SK-N-MC (cell line): ENCODE measurements around the gene RTN4.

Experiments
- DNase-seq: peaks from one replicate; pipeline ENCODE4 v3.0.0-alpha.2; 2011; ENCODE audit warnings: low read depth, low spot score
- H3K27ac ChIP-seq: fragments of 200-600 bp; sonication (generic); 2 replicates; pipeline ENCODE4 v1.5.1; 2016; ENCODE audit warnings: mixed run types
- H3K36me3 ChIP-seq: fragments of 200-600 bp; sonication (generic); 2 replicates; pipeline ENCODE4 v1.6.1; 2017; ENCODE audit warnings: antibody characterized with exemption, low read length, mixed read lengths; ENCODE audit not compliant: insufficient read depth
- H3K4me3 ChIP-seq: fragments of 200-600 bp; sonication (generic); 2 replicates; pipeline ENCODE4 v1.5.1; 2016
- H3K9ac ChIP-seq: fragments of 200-600 bp; sonication (generic); 2 replicates; pipeline ENCODE4 v1.8.0; 2017; ENCODE audit warnings: mixed run types, mixed read lengths; ENCODE audit not compliant: insufficient read length
- H3K9me3 ChIP-seq: fragments of 200-600 bp; sonication (generic); 2 replicates; pipeline ENCODE4 v1.6.1; 2017; ENCODE audit warnings: low read depth, mild to moderate bottlenecking, antibody characterized with exemption, low read length, moderate library complexity, mixed read lengths
- EZH2 ChIP-seq: fragments of 200-600 bp; sonication (generic); IDR thresholded peaks from one replicate; pipeline ENCODE4 v1.6.1; 2017; ENCODE audit warnings: antibody characterized with exemption
- FOXP2 ChIP-seq: optimal IDR thresholded peaks from 2 replicates; pipeline ENCODE3; 2011; ENCODE audit warnings: mild to moderate bottlenecking, moderate library complexity; ENCODE audit not compliant: insufficient read depth; ENCODE audit errors: extremely low read length, control extremely low read depth
- POLR2AphosphoS5 ChIP-seq: IDR thresholded peaks from 2 replicates; pipeline ENCODE4 v1.6.1; 2012; ENCODE audit warnings: mild to moderate bottlenecking, low read depth, low read length, borderline replicate concordance

RTN4 gene

DNA sequence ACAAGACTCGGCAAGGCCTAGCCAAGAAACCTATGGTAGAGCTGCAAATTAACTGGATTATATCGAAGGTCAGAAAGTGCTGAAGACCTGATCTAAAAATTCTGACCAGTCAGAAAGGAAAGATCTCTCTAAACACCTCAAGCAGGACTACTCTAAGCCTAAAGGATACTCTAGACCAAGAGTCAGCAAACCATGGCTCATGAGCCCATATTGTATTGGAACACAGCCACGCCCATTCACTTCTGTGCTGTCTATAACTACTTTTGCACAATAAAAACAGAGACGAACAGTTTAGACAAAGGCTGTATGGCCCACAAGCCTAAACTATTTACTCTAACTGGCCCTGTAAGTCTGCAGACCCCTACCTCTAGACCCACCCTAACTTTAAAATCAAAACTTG is 18.7 kb downstream of the RTN4 start:
- Histone ChIP-seq H3K4me3 (no peak overlapping the region), H3K9me3 (no peaks in the 10 kb centered on the region; the same call in 1 of the 2 replicates), H3K36me3 (peaks cover 8% of the 10 kb centered on the region; the same call in 1 of the 2 replicates), H3K27ac (no peak overlapping the region), H3K9ac (no peak overlapping the region)
- TF ChIP-seq POLR2AphosphoS5 = no peak
- no peak for TF ChIP-seq FOXP2
- TF ChIP-seq EZH2 = no peak
- DNase-seq = no peak

DNA sequence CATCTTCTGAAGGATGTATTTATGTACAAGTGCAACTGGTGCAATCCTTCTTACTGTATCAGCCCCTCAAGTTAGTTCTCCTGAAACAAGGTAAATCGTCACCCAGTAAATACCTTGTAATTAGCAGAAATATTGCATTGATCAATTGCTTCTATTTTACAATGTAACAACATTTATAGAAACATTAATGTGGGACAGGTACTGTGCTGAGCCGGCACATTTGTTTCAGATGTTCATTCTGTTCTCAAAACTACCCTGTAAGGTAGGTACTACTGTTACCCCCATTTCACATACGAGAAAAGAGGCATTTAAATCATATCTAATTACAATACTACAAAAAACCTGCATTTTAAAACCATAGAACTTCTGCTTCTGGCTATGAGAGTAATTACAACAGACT is 19.5 kb downstream of the RTN4 start:
- Histone ChIP-seq H3K9me3 (no peaks in the 10 kb centered on the region; the same call in 1 of the 2 replicates), H3K36me3 (peaks cover 8% of the 10 kb centered on the region; the same call in 1 of the 2 replicates)
- TF ChIP-seq FOXP2 (no peak), EZH2 (no peak), POLR2AphosphoS5 (no peak)

DNA sequence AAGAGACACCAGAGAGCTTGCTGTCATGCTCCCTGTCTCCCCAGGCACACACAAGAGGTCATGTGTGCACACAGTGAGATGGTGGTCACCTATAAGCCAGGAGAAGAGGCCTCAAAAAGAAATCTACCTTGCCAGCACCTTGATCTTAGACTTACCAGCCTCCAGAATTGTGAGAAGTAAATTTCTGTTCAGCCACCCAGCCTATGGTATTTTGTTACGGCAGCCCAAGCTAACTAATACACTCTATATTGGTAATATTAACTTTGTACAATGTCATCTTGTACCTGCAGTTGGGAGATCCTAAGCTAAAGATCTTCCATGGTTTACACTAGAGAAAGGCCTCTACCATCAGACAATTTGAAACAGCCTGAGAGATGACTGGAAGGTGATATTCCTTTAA is 21.2 kb downstream of the RTN4 start:
- DNase-seq = no peak
- Histone ChIP-seq H3K27ac (no peak overlapping the region), H3K36me3 (peaks cover 5% of the 10 kb centered on the region), H3K9me3 (no peaks in the 10 kb centered on the region), H3K9ac (no peak overlapping the region), H3K4me3 (no peak overlapping the region)
- TF ChIP-seq POLR2AphosphoS5 (no peak), FOXP2 (no peak), EZH2 (no peak)

More for the DNA sequence above, 19.5 kb downstream of the RTN4 start:
- Histone ChIP-seq H3K4me3 (no peak overlapping the region), H3K9ac (no peak overlapping the region), H3K27ac (no peak overlapping the region)
- DNase-seq = no peak

DNA sequence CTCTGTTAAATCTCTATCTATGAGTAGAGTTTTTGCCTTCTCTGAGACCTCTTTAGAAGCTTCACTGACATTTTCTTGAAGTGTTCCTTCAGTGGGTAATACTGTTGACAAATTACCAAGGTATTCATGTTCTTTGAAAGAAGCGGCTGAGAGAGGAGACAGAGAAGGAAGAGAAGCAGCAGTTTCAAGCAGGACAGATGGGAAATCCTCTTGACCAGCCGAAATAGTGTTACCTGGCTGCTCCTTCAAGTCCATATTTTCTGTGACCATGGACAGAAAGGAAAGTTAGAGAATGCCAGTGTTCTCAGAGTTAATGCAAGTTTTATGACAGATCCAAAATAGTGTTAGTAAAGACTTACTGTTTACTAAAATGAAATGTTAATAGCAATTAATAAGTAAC is 23.0 kb downstream of the RTN4 start:
- Histone ChIP-seq H3K9me3 (no peaks in the 10 kb centered on the region), H3K4me3 (peak overlapping the region; percentile 42; the same call in 1 of the 2 replicates), H3K27ac (peak overlapping the region; percentile 80), H3K9ac (peak overlapping the region; percentile 1), H3K36me3 (peaks cover 7% of the 10 kb centered on the region)
- TF ChIP-seq POLR2AphosphoS5 (no peak), FOXP2 (no peak), EZH2 (no peak)
- no peak for DNase-seq

DNA sequence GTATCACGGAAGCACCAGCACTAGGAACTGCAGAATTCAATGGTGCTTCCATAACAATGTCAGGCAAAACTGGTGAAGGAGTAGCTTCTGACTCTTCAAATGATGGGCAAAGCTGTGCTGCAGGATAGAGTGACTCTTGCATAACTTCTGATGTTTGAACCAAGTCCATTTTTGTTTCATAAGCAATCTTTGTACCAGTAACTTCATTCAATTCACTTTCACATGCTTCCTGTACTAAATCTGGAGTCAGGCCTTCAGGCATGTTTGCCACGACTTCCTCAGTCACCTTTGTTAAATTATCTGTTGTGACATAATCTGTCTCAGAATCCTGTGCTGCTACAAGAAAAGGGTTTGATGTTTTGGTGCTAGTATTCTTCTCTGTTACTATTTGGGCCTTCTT is 24.0 kb downstream of the RTN4 start:
- H3K4me3 ChIP-seq = peak overlapping the region; percentile 42; the same call in 1 of the 2 replicates
- no peaks in the 10 kb centered on the region for H3K9me3 ChIP-seq
- TF ChIP-seq EZH2 = no peak
- TF ChIP-seq FOXP2 = no peak
- no peak for TF ChIP-seq POLR2AphosphoS5
- H3K27ac ChIP-seq = peak overlapping the region; percentile 80
- H3K9ac ChIP-seq = peak overlapping the region; percentile 11
- peaks cover 16% of the 10 kb centered on the region for H3K36me3 ChIP-seq
- no peak for DNase-seq

DNA sequence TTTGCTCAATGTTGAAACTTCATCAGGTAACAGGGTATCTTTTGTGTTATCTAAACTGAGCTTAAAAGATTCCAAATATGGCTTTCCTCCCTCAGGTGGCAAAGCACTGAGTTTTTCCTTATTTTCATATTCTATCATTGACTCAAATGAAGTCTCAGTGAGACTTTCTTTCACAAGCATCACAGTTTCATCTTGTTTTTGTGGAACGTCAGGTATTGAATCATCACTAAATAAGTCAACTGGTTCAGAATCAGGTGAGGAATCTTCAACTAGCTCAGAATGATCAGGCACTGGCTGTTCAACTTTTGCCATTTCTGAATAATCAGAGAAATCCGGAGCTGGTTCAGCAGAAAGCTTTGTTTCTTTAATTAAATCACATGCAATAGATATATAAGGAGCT is 24.6 kb downstream of the RTN4 start:
- Histone ChIP-seq H3K36me3 (peaks cover 20% of the 10 kb centered on the region), H3K27ac (0 out of 2 replicates have a peak overlapping the region, but pooled peaks have one; percentile 80), H3K9me3 (no peaks in the 10 kb centered on the region), H3K4me3 (no peak overlapping the region), H3K9ac (no peak overlapping the region)
- no peak for TF ChIP-seq EZH2
- no peak for TF ChIP-seq FOXP2
- no peak for TF ChIP-seq POLR2AphosphoS5
- DNase-seq = no peak

DNA sequence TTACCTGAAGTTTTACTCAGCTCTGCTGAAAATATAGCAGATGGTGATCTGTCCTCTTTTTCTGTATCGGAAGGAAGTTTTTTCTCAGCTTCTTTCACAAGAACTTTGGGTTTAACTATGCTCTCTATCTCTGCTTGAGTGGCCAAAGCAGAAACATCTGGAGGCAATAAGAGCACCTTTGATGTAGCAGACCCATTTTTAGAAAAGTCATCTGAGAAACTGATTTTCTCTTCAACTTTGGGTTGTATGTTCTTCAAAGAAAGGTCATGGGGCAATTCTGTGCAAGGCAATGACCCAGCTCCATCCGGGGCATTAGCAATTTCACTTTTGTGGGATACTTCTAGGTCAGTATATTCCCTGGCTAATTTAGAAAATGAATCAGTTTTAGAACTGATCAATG is 25.2 kb downstream of the RTN4 start:
- H3K4me3 ChIP-seq = no peak overlapping the region
- TF ChIP-seq FOXP2 (no peak), EZH2 (no peak), POLR2AphosphoS5 (no peak)
- no peak overlapping the region for H3K27ac ChIP-seq
- no peak overlapping the region for H3K9ac ChIP-seq
- H3K36me3 ChIP-seq = peaks cover 22% of the 10 kb centered on the region
- DNase-seq = no peak
- no peaks in the 10 kb centered on the region for H3K9me3 ChIP-seq

DNA sequence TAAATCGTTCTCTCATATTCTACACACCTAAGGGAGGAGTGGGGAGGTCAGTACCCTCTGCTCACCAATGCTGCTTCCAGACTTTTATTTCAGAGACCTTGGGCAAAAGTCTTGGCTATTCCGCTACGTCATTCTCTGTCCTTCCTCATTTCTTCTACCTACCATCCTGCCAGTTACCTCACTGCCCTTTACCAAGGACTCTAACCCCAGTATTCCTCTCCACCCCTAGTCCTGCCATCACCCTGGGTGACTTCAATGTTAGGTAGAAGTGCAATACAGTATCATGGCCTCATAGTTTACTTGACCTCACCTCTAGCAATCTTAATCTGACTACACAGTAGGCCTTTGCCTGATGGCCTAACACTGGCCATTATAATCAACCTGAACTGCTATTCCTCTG is 27.8 kb downstream of the RTN4 start:
- no peak overlapping the region for H3K27ac ChIP-seq
- no peaks in the 10 kb centered on the region for H3K9me3 ChIP-seq
- no peak for TF ChIP-seq POLR2AphosphoS5
- no peak for TF ChIP-seq EZH2
- no peak for DNase-seq
- H3K36me3 ChIP-seq = peaks cover 44% of the 10 kb centered on the region
- no peak overlapping the region for H3K9ac ChIP-seq
- no peak overlapping the region for H3K4me3 ChIP-seq
